Measurements from ENCODE around the gene AHCYL2.
"Not testable (repeated sequence)": the region's sequence is repeated elsewhere in the genome, so short reads cannot be mapped to it uniquely, and the experiment has no call there.

Gene AHCYL2

DNA sequence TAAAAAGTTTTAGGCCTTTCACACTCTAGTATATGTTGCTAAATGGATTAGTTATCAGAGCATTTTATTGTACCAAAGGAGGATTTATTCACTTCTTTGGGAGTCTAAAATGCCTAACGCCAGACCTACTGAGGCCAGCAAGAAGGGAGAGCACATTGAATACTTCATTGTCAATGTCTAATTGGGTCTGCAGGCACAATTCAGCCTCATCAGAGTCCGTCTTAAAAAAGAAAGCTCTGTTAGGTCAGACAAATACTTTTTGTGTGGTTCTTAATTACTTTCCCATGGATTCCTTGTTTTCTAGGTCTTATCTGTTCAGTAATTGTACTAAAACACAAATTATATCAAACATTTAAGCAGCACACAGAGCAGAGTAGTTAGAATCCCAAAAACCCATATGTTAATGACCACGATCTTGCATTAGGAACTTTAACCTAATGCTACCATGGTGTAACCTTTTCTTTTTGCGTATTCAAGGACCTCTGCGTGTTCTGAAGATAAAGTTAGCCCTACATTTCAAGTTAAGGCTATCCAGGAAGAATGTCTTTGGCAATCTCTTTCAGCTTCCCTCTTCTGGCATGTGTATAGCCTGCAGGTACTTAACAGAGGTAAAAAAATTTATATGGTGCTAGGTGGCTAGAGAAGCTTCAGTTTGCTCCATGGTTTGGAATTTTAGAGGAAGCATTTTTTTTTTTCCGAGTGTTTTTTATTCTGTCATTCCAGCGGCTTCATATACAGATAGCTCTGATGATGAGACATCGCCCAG lies 163.7 kb downstream of the AHCYL2 start:
- peak; percentile 35 for DNase-seq

DNA sequence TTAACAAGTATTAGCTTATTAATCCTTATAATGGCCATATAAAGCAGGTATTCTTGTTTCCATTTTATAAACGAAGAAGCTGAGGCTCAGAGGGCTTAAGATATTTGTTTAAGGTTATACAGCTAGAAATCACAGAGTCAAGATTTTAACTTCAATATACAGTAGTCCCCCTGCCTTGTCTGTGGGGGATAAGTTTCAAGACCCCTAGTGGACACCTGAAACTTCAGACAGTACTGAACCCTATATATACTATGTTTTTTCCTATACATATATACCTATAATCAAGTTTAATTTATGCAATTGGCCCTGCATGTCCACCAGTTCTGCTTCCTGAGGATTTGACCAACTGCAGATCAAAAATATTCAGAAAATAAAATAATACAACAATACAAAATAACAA lies 165.0 kb downstream of the AHCYL2 start:
- DNase-seq, result no peak

- DNase-seq, result no peak
Measured at GRCh38 chr7:129390314-129390713, 165.5 kb downstream of the AHCYL2 start.

DNA sequence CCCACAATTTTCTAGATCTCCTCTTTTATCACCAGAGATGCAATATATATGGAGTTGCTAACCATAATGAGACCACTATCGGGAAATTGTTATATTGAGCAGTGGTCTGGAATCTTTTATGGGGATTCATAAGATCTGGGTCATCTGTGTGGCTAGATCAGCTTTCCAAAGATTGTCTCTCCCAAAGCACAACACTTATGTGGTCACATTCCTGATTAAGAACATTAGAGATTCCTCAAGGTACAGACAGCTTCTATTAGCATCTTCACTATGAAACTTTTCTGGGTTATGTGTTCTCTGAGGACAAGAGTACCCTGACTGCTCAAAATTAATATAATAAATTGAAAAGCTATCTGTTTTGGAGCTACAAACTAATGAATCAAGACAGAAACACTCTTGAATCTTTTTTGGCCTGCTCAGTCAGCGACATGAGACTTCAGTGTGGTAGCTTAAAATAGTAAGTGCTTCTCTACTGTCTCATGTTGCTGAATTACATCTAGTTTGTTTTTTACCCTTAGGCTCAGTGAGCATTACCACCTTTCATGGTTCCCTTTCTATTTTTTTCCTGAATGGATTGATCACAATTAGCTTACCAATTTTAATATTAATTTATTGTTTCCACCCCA lies 166.8 kb downstream of the AHCYL2 start:
- DNase-seq, result no peak

DNA sequence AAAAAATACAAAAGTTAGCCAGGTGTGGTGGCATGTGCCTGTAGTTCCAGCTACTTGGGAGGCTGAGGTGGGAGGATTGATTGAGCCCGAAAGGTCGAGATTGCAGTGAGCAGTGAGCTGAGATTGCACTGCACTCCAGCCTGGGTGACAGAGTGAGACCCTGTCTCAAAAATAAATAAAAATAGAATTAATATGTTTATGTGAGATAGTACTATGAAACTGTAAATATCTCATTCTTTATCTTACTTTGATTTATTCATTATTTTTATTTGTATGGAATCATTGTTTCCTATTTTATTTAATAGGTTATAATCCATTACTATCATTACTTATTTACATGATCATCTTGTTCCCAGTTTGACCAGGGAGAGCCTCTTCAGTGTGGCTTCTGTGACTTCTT lies 168.4 kb downstream of the AHCYL2 start:
- no peak for DNase-seq

GRCh38 chr7:129394101-129394500 lies 169.3 kb downstream of the AHCYL2 start:
- no peak for DNase-seq

DNA sequence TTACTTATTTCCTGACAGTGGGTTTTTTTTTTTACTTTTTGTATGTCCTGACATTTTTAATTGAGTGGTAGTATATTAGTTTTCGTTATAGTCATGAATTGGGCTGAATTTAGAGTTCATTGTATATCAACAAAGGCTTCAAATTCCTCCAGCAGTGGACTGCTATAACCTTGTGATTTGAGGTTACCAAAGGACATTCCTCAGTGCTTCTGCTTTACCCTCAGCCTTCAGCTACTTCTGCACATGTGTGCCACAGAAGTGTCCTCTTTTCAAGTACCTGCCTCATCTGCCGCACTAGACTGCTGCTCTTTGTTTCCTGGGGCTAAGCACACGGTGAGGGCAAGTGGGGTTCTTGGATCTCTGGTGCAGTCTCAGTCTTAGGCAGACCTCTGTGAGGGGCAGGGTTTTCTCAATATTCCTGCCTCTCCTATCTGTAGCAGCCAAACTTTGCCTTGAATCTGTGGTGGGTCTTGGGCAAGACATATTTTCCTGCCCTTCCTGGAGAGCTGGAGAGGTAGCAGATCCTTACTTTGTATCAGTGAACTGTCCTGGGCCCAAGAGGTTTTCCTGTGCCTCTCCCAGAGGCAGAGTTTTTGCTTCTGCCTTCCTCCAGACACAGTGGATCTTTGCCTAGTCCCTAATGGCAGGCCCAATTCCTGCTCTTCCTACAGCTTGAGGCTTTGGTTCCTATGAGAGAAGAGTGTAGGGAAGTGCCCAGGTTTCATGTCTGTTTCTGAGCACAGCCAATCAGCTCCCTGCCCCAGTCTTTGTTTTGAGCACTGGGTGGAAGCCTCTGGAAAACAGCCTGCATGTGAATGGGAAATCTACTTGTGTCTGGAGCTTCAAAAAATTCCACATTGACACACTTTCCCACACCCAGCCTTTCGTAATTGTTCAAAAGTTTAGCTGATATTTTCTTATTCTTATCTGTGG lies 170.4 kb downstream of the AHCYL2 start:
- no peak for DNase-seq

DNA sequence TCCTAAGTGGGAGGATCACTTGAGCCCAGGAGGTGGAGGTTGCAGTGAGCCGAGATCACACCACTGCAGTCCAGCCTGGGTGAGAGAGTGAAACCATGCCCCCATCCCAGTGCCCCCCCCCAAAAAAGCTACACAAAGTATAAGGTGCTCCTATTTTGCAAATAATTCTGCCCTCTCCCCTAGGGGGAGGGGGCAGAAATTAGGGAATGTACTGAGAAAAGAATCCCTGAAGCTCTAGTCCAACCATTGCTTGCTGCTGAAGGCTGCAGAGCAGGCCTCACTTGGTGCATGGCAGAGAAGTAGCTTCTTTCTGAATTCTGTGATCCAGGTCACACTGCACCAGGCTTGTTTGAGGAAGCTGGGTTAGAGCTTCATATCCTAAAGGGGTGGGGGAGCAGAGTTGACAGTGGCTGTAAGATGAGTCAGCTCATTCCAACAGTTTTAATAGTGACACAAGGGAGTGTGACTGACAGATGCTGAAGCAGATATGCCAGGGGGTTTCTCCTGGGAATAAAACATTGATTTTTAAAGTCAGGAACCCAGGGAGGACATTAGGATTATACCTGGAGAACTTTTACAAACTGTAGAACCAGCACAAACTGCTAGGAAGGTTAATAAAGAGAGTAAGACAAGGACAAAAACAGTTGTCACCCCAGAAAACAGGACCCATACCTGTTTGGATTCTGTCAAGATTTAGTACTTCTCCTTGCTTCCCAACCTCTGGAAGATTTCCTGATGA lies 176.6 kb downstream of the AHCYL2 start:
- no peak for DNase-seq

DNA sequence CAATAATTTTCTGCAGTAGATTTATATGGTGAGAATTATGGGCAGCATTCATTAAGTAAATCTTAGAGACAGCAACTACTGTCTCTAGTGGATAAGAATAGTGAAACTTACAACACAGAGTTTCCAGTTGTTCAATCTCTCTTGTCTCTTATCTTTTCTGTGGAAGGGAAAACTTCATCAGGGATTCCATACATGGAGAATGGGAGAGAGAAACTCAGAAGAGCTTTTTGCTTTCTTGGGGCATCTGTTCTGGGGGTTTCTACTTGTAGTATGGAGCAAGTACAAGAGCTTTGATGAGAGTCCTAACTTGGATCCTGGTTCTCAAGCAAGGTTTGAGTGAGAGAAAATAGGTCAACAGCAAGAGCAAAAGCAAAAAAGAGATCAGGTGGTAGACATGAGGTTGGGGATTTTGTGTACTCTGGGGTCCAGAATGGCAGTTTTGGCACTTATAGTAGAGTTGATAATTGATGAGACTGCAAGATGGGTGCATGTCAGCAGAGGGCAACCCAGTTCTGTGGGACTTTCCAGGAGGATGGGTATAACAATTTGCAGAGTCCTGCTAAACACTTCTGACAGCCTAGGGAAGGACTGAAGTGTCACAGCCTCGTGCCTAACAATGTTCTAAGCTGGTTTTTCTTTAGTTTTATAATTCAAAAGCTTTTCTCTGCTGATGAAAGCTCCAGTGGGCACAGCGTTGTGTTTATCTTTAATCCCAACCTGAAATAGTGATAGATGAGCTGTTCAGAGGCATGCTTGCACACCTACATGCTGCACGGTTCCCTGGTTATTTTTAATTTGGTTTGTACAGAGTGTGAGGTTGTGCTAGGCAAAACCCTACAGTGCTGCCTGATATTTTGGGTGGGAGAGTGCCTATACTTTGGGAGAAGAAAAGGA lies 177.4 kb downstream of the AHCYL2 start:
- DNase-seq, result no peak

- no peak for DNase-seq
Measured at GRCh38 chr7:129405527-129405926, 180.7 kb downstream of the AHCYL2 start.

DNA sequence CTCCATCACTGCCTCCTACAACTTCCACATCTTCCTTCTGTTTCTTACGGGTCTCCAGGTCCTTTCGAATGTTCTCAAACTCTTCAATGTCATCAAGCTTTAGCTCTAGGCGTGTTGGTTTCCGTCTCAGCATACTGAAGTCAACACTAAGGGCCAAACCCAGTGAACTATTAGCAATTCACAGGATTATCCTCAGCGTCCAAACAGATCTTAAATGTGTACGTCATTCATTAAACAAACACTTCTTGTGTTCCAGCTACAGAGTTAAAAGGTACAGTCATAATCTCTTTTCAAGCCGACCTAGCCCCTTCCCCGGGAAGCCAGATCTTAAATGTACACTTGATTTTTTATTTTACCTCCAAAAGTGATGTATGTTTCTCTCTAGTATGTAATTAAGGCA lies 185.4 kb downstream of the AHCYL2 start:
- not testable (repeated sequence) for DNase-seq

GRCh38 chr7:129412501-129412900 lies 187.7 kb downstream of the AHCYL2 start:
- DNase-seq, result no peak

GRCh38 chr7:129417073-129417472 lies 192.2 kb downstream of the AHCYL2 start:
- DNase-seq, result no peak

- DNase-seq, result no peak
Measured at GRCh38 chr7:129421717-129422250, 197.0 kb downstream of the AHCYL2 start.

DNA sequence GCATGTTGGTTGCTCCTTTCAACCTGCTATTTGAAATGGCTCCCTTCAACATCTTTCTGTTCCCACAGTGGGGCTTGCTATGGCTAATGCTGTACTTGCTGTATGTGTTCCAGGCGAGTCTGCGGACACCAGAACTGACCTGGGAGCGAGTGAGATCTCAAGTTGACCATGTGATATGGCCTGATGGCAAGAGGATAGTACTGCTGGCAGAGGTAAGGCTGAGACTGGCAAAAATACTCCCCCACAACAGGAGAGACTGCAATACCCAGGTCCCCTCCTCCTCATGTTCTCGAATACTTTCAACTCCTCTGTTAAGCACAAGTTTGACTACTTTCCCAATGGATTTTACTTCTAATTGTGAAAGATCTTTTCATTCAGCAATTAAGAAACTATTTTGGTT lies 197.9 kb downstream of the AHCYL2 start:
- DNase-seq, result no peak

DNA sequence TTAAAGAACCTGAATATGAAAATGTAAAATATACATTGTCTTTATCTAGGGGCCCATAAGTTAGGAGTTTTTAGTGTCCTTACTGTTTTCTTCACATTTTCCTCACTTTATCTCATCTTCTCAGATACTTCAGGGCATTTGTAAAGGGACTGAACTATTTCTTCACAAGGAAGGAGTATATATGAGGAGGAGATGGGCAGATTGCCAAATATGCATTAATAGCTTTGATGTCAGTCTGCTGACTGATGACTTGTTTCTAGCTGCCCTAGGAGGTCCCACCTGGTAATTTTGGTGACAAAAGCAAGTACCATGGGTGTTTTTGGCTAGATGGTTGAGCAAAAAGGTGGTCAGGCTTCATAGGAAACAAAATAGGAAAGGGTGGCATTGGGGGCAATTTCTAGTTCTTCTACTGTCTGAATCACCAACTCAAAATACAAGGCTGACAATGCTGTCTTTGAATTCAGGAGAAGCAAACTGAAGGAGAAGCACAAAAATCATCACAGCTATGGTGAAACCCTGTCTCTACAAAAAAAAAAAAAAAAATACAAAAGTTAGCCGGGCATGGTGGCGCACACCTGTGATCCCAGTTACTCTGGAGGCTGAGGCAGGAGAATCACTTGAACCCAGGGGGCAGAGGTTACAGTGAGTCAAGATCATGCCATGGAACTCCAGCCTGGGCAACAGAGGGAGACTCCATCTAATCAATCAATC lies 199.0 kb downstream of the AHCYL2 start:
- DNase-seq, result no peak

DNA sequence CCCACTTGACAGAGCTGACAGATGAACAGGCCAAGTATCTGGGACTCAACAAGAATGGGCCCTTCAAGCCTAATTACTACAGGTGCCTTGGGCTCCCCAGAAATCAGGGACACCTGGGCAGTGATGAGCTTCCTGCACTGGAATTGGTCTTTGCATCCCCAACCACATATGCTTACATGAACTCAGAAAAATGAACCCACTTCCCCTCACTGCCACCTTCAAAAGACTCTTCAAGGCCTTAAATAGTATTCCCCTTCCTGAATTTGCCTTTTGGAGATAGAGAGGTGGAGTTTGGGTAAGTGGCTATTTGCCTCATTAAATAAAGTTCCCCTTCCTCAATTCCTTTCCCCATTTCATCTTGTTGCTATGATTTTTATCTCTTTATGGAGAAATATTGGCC lies 201.7 kb downstream of the AHCYL2 start:
- no peak for DNase-seq

GRCh38 chr7:129427526-129428045 lies 202.8 kb downstream of the AHCYL2 start:
- no peak for DNase-seq

DNA sequence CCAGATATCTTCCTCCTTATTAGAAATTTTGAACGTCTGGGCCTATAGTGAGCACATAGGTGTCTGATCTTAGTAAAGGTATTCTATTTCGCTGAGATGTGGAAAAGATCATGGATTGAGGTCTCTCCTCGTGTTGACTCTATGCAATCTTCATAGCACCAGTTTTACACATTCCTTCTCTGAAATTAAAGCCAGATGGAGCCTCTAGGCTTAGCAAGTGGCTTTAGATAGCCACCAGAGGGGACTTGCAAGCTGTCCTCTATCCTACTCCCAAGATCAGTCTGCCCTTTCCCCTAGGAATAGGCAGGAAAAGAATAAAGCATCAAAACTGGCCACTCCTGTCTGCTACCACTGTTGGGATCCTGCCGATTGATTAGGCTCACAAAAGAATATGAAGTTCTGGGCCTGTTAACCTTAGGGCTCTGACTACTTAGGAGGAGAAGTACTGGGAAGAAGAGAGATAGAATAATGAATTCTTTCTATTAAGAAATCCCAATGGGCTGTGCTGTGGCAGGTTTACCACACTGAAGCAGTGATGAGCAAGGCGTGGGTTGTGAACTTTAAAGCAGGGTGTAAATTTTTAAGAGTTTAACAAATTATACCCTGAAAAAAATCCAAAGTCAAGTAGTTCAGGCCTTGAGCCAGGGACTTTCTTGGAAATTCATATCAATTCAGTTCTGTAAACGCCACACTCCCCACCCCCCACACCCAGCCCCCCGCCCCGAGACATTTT lies 207.2 kb downstream of the AHCYL2 start:
- no peak for DNase-seq
